Osteoblast (primary cell): ENCODE data around the gene FAF1. TPM values are rescaled to one million over a fixed set of nuclear protein-coding genes. Genes with fewer than 3 reads are reported as not detected.

Source experiments
- DNase-seq: peaks from one replicate; pipeline ENCODE4 v3.0.0; 2011; ENCODE audit warnings: low spot score, mixed read lengths; ENCODE audit not compliant: insufficient read length; ENCODE audit errors: missing footprints
- H2AFZ ChIP-seq: 2 replicates; pipeline ENCODE4 v1.6.0; 2011; ENCODE audit warnings: mild to moderate bottlenecking, low read length
- H3K27ac ChIP-seq: 2 replicates; pipeline ENCODE4 v1.5.1; 2011; ENCODE audit warnings: mild to moderate bottlenecking, low read depth, low read length, moderate library complexity
- H3K27me3 ChIP-seq: 2 replicates; pipeline ENCODE4 v1.6.0; 2012; ENCODE audit warnings: mild to moderate bottlenecking, control low read depth, inconsistent platforms, low read length, moderate library complexity; ENCODE audit not compliant: insufficient read depth
- H3K36me3 ChIP-seq: 2 replicates; pipeline ENCODE4 v1.5.1; 2011; ENCODE audit warnings: mild to moderate bottlenecking, low read length, control low read depth, moderate library complexity; ENCODE audit not compliant: insufficient read depth
- H3K4me1 ChIP-seq: 2 replicates; pipeline ENCODE4 v1.5.1; 2011; ENCODE audit warnings: mild to moderate bottlenecking, low read length, control low read depth, moderate library complexity; ENCODE audit not compliant: insufficient read depth
- H3K4me2 ChIP-seq: 2 replicates; pipeline ENCODE4 v1.6.0; 2011; ENCODE audit warnings: mild to moderate bottlenecking, low read length; ENCODE audit not compliant: insufficient read depth
- H3K4me3 ChIP-seq: fragments of 200-600 bp; sonication (generic); 3 replicates; pipeline ENCODE4 v1.5.1; 2012; ENCODE audit warnings: mild to moderate bottlenecking, low read length, inconsistent platforms; ENCODE audit not compliant: insufficient read depth
- H3K79me2 ChIP-seq: 2 replicates; pipeline ENCODE4 v1.6.0; 2012; ENCODE audit warnings: mild to moderate bottlenecking, low read length, control low read depth, inconsistent platforms; ENCODE audit not compliant: insufficient read depth
- H3K9me3 ChIP-seq: 2 replicates; pipeline ENCODE4 v1.5.1; 2011; ENCODE audit warnings: low read depth, low read length, control low read depth
- H4K20me1 ChIP-seq: 2 replicates; pipeline ENCODE4 v1.6.0; 2012; ENCODE audit warnings: mild to moderate bottlenecking, low read length, control low read depth; ENCODE audit not compliant: insufficient read depth
- CTCF ChIP-seq: IDR thresholded peaks from 2 replicates; pipeline ENCODE4 v1.5.1; 2011; ENCODE audit warnings: mild to moderate bottlenecking, low read depth, low read length, moderate library complexity; ENCODE audit errors: extremely low read depth
- total RNA-seq: library from RNA; depleted of rRNA; stranded (reverse); fragments of >200 nt; gene quantifications from 2 replicates; pipeline ENCODE4 v1.2.3, GENCODE V29; 2012

Gene FAF1
- total RNA-seq, 1 donor = 40.5 TPM

- Histone ChIP-seq H3K4me2 (peak overlapping the region; percentile 96), H3K27ac (peak overlapping the region; percentile 83), H3K79me2 (peaks cover 78% of the 10 kb centered on the region), H3K27me3 (no peaks in the 10 kb centered on the region), H3K4me3 (peak overlapping the region; percentile 87), H3K9me3 (no peaks in the 10 kb centered on the region), H2AFZ (peak overlapping the region; percentile 78), H3K36me3 (no peaks in the 10 kb centered on the region), H3K4me1 (peaks cover 33% of the 10 kb centered on the region), H4K20me1 (no peaks in the 10 kb centered on the region)
- no peak for TF ChIP-seq CTCF
- DNase-seq = peak; percentile 92
Measured at GRCh38 chr1:50978144-50978851, 18.2 kb upstream of the FAF1 start.

GRCh38 chr1:50977575-50978143 lies 17.6 kb upstream of the FAF1 start:
- TF ChIP-seq CTCF = no peak
- Histone ChIP-seq H3K27ac (peak overlapping the region; percentile 83), H3K79me2 (peaks cover 79% of the 10 kb centered on the region), H3K4me1 (peaks cover 39% of the 10 kb centered on the region), H3K36me3 (no peaks in the 10 kb centered on the region), H4K20me1 (no peaks in the 10 kb centered on the region), H3K4me2 (peak overlapping the region; percentile 96), H3K4me3 (peak overlapping the region; percentile 87), H3K9me3 (no peaks in the 10 kb centered on the region), H3K27me3 (no peaks in the 10 kb centered on the region), H2AFZ (peak overlapping the region; percentile 92)
- DNase-seq = peak; percentile 91

GRCh38 chr1:50976890-50977574 lies 17.0 kb upstream of the FAF1 start:
- Histone ChIP-seq H3K36me3 (no peaks in the 10 kb centered on the region), H3K79me2 (peaks cover 83% of the 10 kb centered on the region)

More at GRCh38 chr1:50976890-50977574, 17.0 kb upstream of the FAF1 start:
- TF ChIP-seq CTCF = no peak
- Histone ChIP-seq H4K20me1 (no peaks in the 10 kb centered on the region), H3K4me2 (peak overlapping the region; percentile 90), H2AFZ (peak overlapping the region; percentile 92), H3K4me3 (peak overlapping the region; percentile 87), H3K27ac (peak overlapping the region; percentile 65), H3K4me1 (peaks cover 40% of the 10 kb centered on the region), H3K27me3 (no peaks in the 10 kb centered on the region), H3K9me3 (no peaks in the 10 kb centered on the region)
- DNase-seq = peak; percentile 90
